Activated CD8-positive, alpha-beta memory T cell treated with anti-CD3 and anti-CD28 coated beads, Interleukin-2, amount 50 U/mL, for 24 hours (primary cell): ENCODE data around the gene IGFN1.

Experiments
- DNase-seq: peaks from one replicate; pipeline ENCODE4 v3.0.0-alpha.2; 2020; ENCODE audit errors: extremely low read depth

Gene IGFN1

GRCh38 chr1:201265756-201266155, 75.1 kb downstream of the IGFN1 start:
- no peak for DNase-seq

- no peak for DNase-seq
These were observed 75.7 kb downstream of the IGFN1 start for GRCh38 chr1:201266276-201266675.

GRCh38 chr1:201266774-201267173, 76.2 kb downstream of the IGFN1 start:
- no peak for DNase-seq

GRCh38 chr1:201267481-201268229, 77.0 kb downstream of the IGFN1 start:
- DNase-seq: no peak

- no peak for DNase-seq
These were observed 78.1 kb downstream of the IGFN1 start for GRCh38 chr1:201268604-201269151.

GRCh38 chr1:201269281-201269680, 78.7 kb downstream of the IGFN1 start:
- no peak for DNase-seq

- no peak for DNase-seq
These were observed 79.3 kb downstream of the IGFN1 start for GRCh38 chr1:201269900-201270410.

GRCh38 chr1:201270616-201271390, 80.2 kb downstream of the IGFN1 start:
- DNase-seq: no peak

- no peak for DNase-seq
These were observed 82.2 kb downstream of the IGFN1 start for GRCh38 chr1:201272799-201273198.

- no peak for DNase-seq
These were observed 84.1 kb downstream of the IGFN1 start for GRCh38 chr1:201274616-201275252.

- DNase-seq: no peak
These were observed 84.6 kb downstream of the IGFN1 start for GRCh38 chr1:201275253-201275666.

GRCh38 chr1:201276891-201277290, 86.3 kb downstream of the IGFN1 start:
- DNase-seq: no peak

GRCh38 chr1:201277441-201277840, 86.8 kb downstream of the IGFN1 start:
- no peak for DNase-seq
